ENCODE measurements around the gene OR10D3. TPM values are rescaled to one million over a fixed set of nuclear protein-coding genes. Genes with fewer than 3 reads are reported as not detected.

The OR10D3 gene
- total RNA-seq, 1 donor from 2014 or later = not detected

DNA sequence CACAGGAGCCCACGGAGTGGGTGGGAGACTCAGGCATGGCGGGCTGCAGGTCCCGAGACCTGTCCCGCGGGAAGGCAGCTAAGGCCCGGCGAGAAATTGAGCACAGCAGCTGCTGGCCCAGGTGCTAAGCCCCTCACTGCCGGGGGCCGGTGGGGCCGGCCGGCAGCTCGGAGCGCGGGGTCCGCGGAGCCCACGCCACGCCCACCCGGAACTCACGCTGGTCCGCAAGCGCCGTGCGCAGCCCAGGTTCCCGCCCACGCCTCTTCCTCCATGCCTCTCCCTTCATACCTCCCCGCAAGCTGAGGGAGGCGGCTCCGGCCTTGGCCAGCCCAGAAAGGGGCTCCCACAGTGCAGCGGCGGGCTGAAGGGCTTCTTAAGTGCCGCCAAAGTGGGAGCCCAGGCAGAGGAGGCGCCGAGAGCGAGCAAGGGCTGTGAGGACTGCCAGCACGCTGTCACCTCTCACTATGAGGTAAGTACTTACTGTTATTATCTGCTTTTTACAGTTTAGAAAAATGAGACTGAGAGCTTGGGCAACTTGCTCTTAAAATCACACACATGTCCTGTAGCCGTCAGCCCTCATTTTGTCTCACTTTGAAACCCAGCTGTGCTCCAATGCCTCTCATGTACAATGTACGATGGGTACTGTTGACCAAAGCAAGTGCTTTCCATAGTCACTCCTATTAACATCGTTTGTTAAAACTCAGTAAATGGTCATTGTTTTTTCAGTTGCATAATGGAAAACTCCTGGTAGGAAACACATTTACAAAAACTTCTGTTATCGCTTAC lies 12.2 kb upstream of the OR10D3 start:
- intact Hi-C loops (cut with DNase I) = no loop called here
- TF ChIP-seq, protein P1, sequence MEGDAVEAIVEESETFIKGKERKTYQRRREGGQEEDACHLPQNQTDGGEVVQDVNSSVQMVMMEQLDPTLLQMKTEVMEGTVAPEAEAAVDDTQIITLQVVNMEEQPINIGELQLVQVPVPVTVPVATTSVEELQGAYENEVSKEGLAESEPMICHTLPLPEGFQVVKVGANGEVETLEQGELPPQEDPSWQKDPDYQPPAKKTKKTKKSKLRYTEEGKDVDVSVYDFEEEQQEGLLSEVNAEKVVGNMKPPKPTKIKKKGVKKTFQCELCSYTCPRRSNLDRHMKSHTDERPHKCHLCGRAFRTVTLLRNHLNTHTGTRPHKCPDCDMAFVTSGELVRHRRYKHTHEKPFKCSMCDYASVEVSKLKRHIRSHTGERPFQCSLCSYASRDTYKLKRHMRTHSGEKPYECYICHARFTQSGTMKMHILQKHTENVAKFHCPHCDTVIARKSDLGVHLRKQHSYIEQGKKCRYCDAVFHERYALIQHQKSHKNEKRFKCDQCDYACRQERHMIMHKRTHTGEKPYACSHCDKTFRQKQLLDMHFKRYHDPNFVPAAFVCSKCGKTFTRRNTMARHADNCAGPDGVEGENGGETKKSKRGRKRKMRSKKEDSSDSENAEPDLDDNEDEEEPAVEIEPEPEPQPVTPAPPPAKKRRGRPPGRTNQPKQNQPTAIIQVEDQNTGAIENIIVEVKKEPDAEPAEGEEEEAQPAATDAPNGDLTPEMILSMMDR (IDR thresholded peaks at IDR 0.05) = no peak
- Histone ChIP-seq H3K9me3 (no peaks in the 10 kb centered on the region), H3K36me3 (no peaks in the 10 kb centered on the region), H3K27ac (no peak overlapping the region), H3K4me1 (no peaks in the 10 kb centered on the region), H3K27me3 (no peaks in the 10 kb centered on the region), H3K4me3 (no peak overlapping the region)
- no peak for ATAC-seq
- no peak for DNase-seq

DNA sequence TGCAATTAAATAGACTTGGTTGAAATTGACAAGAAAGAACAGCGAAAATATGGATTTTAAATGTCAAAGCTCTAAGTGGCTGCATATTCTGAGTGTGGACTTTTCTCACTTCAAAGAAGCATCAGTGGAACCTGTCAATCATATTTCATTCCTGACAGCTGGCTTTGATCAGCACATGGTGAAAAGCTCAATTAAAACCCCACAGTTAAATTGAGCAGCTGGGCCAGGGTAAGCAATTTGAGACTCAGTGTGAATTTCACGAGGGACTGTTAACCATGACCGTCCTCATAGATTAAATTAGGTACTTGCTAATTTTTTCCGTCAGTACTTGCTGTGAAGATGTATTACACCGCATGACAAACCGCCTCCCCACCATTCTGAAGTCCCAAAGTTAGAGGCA lies 11.0 kb upstream of the OR10D3 start:
- DNase-seq (no peak), ATAC-seq (no peak)
- Histone ChIP-seq H3K36me3 (no peaks in the 10 kb centered on the region), H3K27ac (no peak overlapping the region), H3K27me3 (no peaks in the 10 kb centered on the region), H3K4me1 (no peaks in the 10 kb centered on the region), H3K9me3 (no peaks in the 10 kb centered on the region), H3K4me3 (no peak overlapping the region)
- TF ChIP-seq, protein P1 (IDR thresholded peaks at IDR 0.05) = no peak
- intact Hi-C loops (cut with DNase I) = no loop called here

DNA sequence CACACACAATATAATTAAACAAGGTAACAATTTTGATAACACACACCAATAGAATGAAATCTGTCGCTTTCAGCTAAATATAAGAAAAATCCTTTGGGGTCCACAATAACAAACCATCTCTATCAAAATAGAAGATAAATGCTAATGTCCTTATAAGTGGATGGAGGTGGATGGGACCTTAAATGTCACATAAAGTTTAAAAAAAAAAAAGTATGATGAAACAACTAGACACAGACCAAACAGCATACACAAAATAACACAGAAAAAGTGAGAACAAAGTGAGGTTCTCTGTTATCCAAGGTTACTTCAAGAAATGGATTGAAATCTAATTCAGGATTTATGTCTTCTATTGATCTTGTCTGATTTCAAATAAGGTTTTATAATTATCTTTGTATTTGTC lies 10.5 kb upstream of the OR10D3 start:
- Histone ChIP-seq H3K36me3 (no peaks in the 10 kb centered on the region), H3K9me3 (no peaks in the 10 kb centered on the region), H3K4me1 (no peaks in the 10 kb centered on the region), H3K27me3 (no peaks in the 10 kb centered on the region), H3K4me3 (no peak overlapping the region), H3K27ac (no peak overlapping the region)
- intact Hi-C loops (cut with DNase I) = no loop called here
- TF ChIP-seq, protein P1 (IDR thresholded peaks at IDR 0.05) = no peak
- DNase-seq (no peak), ATAC-seq (no peak)

DNA sequence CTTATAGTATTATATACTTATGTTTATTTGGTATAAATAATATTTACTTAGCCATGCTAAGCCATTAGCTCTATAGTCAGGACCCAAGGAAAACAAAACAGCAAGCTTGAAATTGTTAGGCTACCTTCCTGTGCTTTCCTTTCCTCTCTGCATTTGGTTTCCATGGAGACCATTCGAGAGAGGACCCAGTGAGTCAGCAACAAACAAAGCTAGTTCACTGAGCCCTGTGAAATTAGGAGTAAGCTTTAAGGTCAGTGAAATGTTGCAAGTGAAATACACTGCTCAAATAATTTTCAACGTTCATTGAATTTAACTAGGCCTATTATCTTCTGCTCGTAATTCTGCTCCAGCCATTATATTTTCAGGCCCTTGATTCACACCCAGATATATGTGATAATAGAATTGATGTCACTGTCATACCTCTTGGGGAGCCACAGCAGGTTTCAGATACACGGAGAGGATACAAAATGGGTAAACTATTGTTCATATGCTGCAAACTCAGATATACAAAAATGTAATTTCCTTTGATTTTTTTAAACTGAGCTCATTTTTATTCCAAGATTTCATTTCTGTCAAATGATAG lies 9.1 kb upstream of the OR10D3 start:
- Histone ChIP-seq H3K4me3 (no peak overlapping the region), H3K27me3 (no peaks in the 10 kb centered on the region), H3K27ac (no peak overlapping the region), H3K9me3 (no peaks in the 10 kb centered on the region), H3K36me3 (no peaks in the 10 kb centered on the region), H3K4me1 (no peaks in the 10 kb centered on the region)
- TF ChIP-seq, protein P1 (IDR thresholded peaks at IDR 0.05) = no peak
- intact Hi-C loops (cut with DNase I) = no loop called here
- no peak for DNase-seq
- peak; percentile 63 for ATAC-seq

DNA sequence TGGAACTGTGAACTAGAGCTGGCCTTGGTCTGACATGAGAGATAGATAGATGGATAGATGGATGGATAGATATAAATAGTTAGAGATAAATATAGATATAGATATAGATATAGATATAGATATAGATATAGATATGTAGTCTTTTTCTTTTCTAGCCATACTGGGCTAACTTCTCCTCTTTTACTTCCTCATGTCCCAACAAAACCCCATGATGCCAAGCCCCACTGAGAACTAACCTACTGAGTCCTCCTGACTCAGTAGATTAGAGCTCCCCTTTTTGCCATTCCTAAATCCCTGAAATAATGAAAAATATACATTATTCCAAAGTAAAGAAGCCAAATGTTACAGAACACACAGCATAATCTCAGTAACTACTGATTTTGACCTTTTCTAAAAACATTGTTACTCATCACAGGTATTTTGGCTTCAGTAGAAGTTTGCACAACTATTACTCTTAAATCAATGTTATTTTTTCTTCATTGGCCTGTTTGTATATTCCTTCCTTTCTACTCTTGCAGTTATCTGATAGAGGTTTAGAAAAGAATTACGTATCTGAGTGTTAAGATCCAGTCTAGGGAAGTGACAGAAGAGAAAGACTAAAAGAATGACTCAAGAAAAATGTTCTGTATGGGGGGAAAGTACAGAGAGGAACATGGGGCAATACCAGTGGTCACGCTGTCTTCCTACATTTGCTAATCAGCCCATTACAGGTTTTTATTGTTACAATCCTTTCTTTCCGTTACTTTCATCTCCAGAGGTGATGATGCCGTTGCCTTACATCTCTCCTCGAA lies 6.0 kb upstream of the OR10D3 start:
- Histone ChIP-seq H3K27me3 (no peaks in the 10 kb centered on the region), H3K27ac (no peak overlapping the region), H3K4me3 (no peak overlapping the region), H3K4me1 (no peaks in the 10 kb centered on the region), H3K9me3 (no peaks in the 10 kb centered on the region), H3K36me3 (no peaks in the 10 kb centered on the region)
- DNase-seq (no peak), ATAC-seq (peak; percentile 26)
- intact Hi-C loops (cut with DNase I) = no loop called here
- TF ChIP-seq, protein P1 (IDR thresholded peaks at IDR 0.05) = no peak
